ENCODE data around the gene PTGER3.

Gene PTGER3

DNA sequence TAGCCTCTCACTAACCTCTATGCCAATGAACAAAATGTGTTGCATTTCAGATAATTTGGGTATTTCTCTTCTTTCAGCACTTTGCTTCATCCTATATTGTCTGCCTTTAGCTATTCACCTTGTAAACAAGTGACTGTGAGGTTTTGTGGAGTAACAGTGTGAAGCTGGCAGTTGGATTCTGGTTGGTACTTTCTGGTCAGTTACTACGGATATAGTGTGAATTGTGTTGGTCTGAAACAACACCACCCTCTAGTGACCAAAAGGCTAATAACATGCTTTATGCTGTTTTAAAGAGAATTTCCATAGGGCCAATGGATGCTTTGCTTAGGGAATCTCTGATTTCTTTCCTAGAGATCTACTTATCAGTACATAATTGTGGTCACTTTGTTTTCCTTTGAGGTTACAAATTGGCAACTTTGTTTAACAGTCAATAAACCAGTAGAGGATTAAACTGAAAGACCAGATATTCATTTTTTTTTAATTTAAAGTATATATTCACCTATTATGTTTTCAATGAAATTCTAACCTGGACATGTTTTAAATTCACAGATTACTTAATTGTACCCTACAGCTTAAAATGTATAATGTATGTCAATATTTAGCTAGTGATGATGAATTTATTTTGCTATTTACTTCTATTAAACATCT, 2.5 kb upstream of the PTGER3 start:
- H3K4me3 ChIP-seq (ENCODE audit: low read depth in 1 of 2, low read length in 2 of 2), result no peak overlapping the region
- H3K27ac ChIP-seq (ENCODE audit: low read length), result no peak overlapping the region
- peaks cover 22% of the 10 kb centered on the region for H3K27me3 ChIP-seq (ENCODE audit: low read depth, low read length)
- H3K4me1 ChIP-seq (ENCODE audit: control insufficient read depth in 1 of 2, insufficient read depth in 2 of 2, low read length in 2 of 2), result peaks cover 0 to 13% of the 10 kb centered on the region in 2 donors
- no peaks in the 10 kb centered on the region for H3K9me3 ChIP-seq (ENCODE audit: control insufficient read depth in 1 of 2, low read length in 2 of 2)
- no peaks in the 10 kb centered on the region for H3K36me3 ChIP-seq (ENCODE audit: control insufficient read depth in 1 of 2, insufficient read depth in 2 of 2, low read length in 2 of 2)

DNA sequence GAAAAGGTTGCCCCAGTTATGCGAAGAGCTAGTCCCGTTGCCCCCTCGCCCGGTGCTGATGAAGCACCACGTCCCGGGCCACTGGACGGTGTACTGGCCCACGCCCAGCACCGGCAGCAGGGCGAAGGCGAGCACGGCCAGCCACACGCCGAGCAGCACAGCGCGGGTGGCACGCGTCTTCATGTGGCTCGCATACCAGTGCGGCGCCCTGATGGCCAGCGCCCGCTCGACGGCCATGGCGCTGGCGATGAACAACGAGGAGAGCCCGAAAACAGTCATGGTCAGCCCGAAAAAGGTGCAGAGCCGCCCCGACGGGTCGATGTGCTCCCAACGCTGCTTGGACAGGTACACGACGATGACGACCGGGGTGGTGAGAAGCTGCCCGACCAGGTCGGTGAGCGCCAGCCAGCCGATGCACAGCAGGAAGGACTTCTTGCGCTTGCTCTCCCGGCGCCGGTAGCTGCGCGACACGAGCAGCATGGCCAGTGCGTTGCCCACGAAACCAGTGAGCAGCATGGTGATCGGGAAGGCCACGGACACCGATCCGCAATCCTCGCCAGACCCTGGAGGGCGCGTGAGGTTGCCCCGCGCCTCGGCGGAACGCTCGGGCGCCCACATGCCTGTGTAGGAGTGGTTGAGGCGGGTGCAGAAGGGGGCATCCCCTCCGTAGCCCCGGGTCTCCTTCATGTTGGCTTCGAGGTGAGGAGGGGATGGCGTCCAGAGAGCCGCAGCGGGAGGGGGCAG, 553 bp downstream of the PTGER3 start:
- Histone ChIP-seq H3K36me3 (ENCODE audit: control insufficient read depth in 1 of 2, insufficient read depth in 2 of 2, low read length in 2 of 2) (no peaks in the 10 kb centered on the region), H3K9me3 (ENCODE audit: control insufficient read depth in 1 of 2, low read length in 2 of 2) (no peaks in the 10 kb centered on the region), H3K4me3 (ENCODE audit: low read depth in 1 of 2, low read length in 2 of 2) (peak overlapping the region; percentile 52 to 91), H3K27me3 (ENCODE audit: low read depth, low read length) (peaks cover 22% of the 10 kb centered on the region), H3K27ac (ENCODE audit: low read length) (no peak overlapping the region), H3K4me1 (ENCODE audit: control insufficient read depth in 1 of 2, insufficient read depth in 2 of 2, low read length in 2 of 2) (peaks cover 0 to 13% of the 10 kb centered on the region in 2 donors)

DNA sequence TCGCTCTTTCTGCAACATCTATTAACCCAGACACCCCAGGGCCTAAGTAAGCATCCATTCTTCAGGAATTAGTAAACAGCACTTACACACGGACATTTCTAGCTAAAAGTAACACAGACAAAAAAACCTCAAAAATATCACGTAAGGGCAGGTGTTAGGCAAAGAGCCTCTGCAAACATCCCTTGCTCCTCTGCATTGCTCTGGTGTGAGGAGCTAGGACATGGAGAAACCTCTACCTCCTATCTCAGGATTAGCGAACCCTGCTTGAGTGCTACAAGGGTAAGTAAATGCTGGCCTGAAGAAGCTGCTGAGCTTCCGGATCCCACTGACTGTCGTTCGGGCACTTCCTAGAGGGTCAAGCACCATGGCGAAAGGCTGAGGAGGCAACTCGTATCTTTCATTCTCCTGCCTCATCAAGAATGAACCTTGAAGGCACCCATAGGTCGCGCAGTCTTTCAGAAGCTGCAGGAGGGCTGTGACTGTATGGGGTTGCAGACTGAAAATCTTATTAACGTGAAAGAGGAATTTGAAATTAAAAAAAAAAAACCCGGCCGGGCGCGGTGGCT, 2.1 kb downstream of the PTGER3 start:
- no peaks in the 10 kb centered on the region for H3K36me3 ChIP-seq (ENCODE audit: control insufficient read depth in 1 of 2, insufficient read depth in 2 of 2, low read length in 2 of 2)
- peaks cover 22% of the 10 kb centered on the region for H3K27me3 ChIP-seq (ENCODE audit: low read depth, low read length)
- no peak overlapping the region for H3K27ac ChIP-seq (ENCODE audit: low read length)
- no peaks in the 10 kb centered on the region for H3K9me3 ChIP-seq (ENCODE audit: control insufficient read depth in 1 of 2, low read length in 2 of 2)
- peak overlapping the region; percentile 44 to 91 for H3K4me3 ChIP-seq (ENCODE audit: low read depth in 1 of 2, low read length in 2 of 2)
- H3K4me1 ChIP-seq (ENCODE audit: control insufficient read depth in 1 of 2, insufficient read depth in 2 of 2, low read length in 2 of 2), result peaks cover 0 to 13% of the 10 kb centered on the region in 2 donors

GRCh38 chr1:71044833-71045232, 2.8 kb downstream of the PTGER3 start:
- H3K9me3 ChIP-seq (ENCODE audit: control insufficient read depth in 1 of 2, low read length in 2 of 2), result no peaks in the 10 kb centered on the region
- H3K27me3 ChIP-seq (ENCODE audit: low read depth, low read length), result peaks cover 22% of the 10 kb centered on the region
- H3K4me3 ChIP-seq (ENCODE audit: low read depth in 1 of 2, low read length in 2 of 2), result peak overlapping the region; percentile 44 to 91
- H3K4me1 ChIP-seq (ENCODE audit: control insufficient read depth in 1 of 2, insufficient read depth in 2 of 2, low read length in 2 of 2), result peaks cover 0 to 13% of the 10 kb centered on the region in 2 donors
- H3K36me3 ChIP-seq (ENCODE audit: control insufficient read depth in 1 of 2, insufficient read depth in 2 of 2, low read length in 2 of 2), result no peaks in the 10 kb centered on the region
- no peak overlapping the region for H3K27ac ChIP-seq (ENCODE audit: low read length)

DNA sequence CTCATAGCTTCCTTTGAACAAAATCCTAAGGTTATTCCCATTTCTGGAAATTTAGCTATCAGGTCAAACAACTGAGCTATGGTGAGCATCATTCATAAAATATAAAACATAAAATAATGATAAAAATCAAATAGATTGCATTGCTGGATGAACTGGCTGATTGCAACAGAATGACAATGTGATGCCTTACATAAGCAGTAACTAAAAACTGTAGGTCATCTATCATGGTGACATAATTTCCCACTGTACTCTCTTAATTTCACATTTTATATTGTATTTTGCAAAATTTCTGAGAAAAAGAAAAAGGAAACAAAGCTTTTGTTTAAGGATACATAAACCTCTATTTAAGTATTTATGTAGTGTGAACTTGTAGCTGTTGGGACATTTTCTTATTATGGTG, 4.6 kb downstream of the PTGER3 start:
- Histone ChIP-seq H3K36me3 (ENCODE audit: control insufficient read depth in 1 of 2, insufficient read depth in 2 of 2, low read length in 2 of 2) (no peaks in the 10 kb centered on the region), H3K9me3 (ENCODE audit: control insufficient read depth in 1 of 2, low read length in 2 of 2) (no peaks in the 10 kb centered on the region), H3K4me3 (ENCODE audit: low read depth in 1 of 2, low read length in 2 of 2) (no peak overlapping the region), H3K27ac (ENCODE audit: low read length) (no peak overlapping the region), H3K4me1 (ENCODE audit: control insufficient read depth in 1 of 2, insufficient read depth in 2 of 2, low read length in 2 of 2) (peaks cover 0 to 13% of the 10 kb centered on the region in 2 donors), H3K27me3 (ENCODE audit: low read depth, low read length) (peaks cover 18% of the 10 kb centered on the region)

DNA sequence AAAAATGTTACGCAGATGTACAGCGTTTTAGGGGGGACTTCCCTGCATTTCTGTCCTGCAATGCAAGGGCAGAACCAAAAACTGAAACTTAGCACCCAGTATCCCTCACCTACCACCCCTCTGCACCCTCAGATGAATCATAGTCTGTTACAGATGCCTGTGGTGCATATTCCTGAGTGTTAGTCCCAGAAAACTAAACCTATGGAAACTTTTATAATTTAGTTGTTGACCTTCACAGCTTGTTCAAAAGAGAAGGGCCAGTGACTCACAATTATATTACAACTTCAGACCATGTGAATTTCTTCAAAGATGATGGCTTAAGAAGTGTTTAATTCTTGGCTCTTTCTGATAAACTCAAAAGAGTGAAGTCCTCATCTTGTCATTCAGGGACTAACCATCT, 5.8 kb downstream of the PTGER3 start:
- no peak overlapping the region for H3K4me3 ChIP-seq (ENCODE audit: low read depth in 1 of 2, low read length in 2 of 2)
- peaks cover 14% of the 10 kb centered on the region for H3K27me3 ChIP-seq (ENCODE audit: low read depth, low read length)
- H3K4me1 ChIP-seq (ENCODE audit: control insufficient read depth in 1 of 2, insufficient read depth in 2 of 2, low read length in 2 of 2), result peaks cover 0 to under 1% of the 10 kb centered on the region in 2 donors
- no peak overlapping the region for H3K27ac ChIP-seq (ENCODE audit: low read length)
- H3K36me3 ChIP-seq (ENCODE audit: control insufficient read depth in 1 of 2, insufficient read depth in 2 of 2, low read length in 2 of 2), result no peaks in the 10 kb centered on the region
- H3K9me3 ChIP-seq (ENCODE audit: control insufficient read depth in 1 of 2, low read length in 2 of 2), result no peaks in the 10 kb centered on the region

GRCh38 chr1:71039661-71040262, 7.9 kb downstream of the PTGER3 start:
- H3K27ac ChIP-seq (ENCODE audit: low read length), result no peak overlapping the region
- no peaks in the 10 kb centered on the region for H3K36me3 ChIP-seq (ENCODE audit: control insufficient read depth in 1 of 2, insufficient read depth in 2 of 2, low read length in 2 of 2)
- no peaks in the 10 kb centered on the region for H3K27me3 ChIP-seq (ENCODE audit: low read depth, low read length)
- H3K4me3 ChIP-seq (ENCODE audit: low read depth in 1 of 2, low read length in 2 of 2), result no peak overlapping the region
- H3K4me1 ChIP-seq (ENCODE audit: control insufficient read depth in 1 of 2, insufficient read depth in 2 of 2, low read length in 2 of 2), result no peaks in the 10 kb centered on the region
- no peaks in the 10 kb centered on the region for H3K9me3 ChIP-seq (ENCODE audit: control insufficient read depth in 1 of 2, low read length in 2 of 2)

DNA sequence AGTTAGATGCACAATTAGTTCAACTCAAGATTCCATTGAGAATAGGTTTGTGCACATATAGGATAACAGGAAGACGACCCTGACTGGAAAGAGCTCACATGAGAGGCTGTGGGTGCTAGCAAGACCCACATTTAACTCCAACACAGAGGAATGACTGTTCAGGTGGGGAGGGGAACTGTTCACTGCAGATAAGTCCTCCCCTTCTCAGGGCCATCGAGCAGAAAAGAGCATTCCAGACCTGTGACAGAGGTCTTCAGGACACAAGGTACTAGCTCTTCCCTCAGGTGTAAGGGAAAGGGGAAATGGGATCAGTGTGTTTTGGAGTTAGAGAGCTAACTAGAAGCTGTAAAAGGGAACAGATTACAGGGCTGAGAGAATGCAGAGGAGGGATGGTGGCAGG, 8.7 kb downstream of the PTGER3 start:
- Histone ChIP-seq H3K27me3 (ENCODE audit: low read depth, low read length) (no peaks in the 10 kb centered on the region), H3K9me3 (ENCODE audit: control insufficient read depth in 1 of 2, low read length in 2 of 2) (no peaks in the 10 kb centered on the region), H3K27ac (ENCODE audit: low read length) (no peak overlapping the region), H3K4me1 (ENCODE audit: control insufficient read depth in 1 of 2, insufficient read depth in 2 of 2, low read length in 2 of 2) (no peaks in the 10 kb centered on the region), H3K4me3 (ENCODE audit: low read depth in 1 of 2, low read length in 2 of 2) (no peak overlapping the region), H3K36me3 (ENCODE audit: control insufficient read depth in 1 of 2, insufficient read depth in 2 of 2, low read length in 2 of 2) (no peaks in the 10 kb centered on the region)

DNA sequence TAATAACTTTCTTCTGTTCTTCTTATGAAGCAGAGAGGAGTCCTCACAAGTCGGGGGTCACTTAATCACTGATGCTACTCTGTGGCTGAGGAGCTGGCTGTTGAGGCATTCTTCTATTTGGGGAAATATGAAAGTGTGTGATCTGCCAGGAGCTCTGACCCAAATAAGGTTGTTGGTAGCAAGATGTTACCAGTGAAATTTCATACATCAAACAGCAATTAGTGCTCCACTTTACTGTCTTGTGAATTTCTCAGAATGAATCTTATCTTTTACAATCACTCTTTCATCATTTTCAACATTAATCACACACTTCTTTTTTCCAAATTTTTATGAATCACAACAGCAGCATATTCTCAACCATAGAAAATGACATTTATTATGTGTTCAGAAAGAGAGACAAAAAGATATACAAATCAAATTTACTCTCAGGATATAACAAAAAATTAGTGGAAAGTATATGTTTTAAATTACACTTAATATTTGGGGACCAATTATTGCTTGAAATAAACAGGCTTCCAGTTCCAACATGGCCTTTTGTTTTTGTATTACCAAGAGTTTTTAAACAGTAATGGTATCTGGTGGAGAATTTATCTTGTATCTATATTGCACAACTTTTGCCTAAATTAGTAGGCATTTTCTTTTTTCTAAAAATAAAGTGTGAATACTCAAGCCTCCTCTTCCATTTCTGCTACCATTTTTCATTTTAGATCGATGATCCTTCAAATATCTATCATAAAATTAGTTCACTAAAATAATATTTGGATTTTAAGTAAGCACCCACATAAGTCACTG, 9.6 kb downstream of the PTGER3 start:
- peaks cover 0 to 2% of the 10 kb centered on the region in 2 donors for H3K4me1 ChIP-seq (ENCODE audit: control insufficient read depth in 1 of 2, insufficient read depth in 2 of 2, low read length in 2 of 2)
- no peaks in the 10 kb centered on the region for H3K9me3 ChIP-seq (ENCODE audit: control insufficient read depth in 1 of 2, low read length in 2 of 2)
- H3K4me3 ChIP-seq (ENCODE audit: low read depth in 1 of 2, low read length in 2 of 2), result no peak overlapping the region
- H3K27ac ChIP-seq (ENCODE audit: low read length), result no peak overlapping the region
- H3K27me3 ChIP-seq (ENCODE audit: low read depth, low read length), result no peaks in the 10 kb centered on the region
- H3K36me3 ChIP-seq (ENCODE audit: control insufficient read depth in 1 of 2, insufficient read depth in 2 of 2, low read length in 2 of 2), result no peaks in the 10 kb centered on the region

DNA sequence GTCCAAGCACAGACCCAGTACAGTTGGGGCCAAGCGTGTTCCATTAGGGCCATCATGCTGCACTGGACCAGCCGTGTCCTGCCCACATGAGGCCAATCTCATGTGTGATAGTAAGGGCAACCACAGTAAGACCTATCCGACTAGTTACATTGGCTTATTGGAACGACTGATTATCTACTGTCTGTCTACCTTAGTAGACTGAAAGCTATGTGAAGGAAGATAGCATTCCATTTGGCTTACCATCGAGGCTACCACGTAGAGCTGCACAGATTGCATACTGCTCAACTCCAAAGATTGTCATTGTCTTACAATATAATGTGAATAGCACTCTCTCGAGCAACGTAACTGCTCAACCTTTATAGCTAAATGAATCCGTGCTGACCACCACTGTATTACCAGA, 10.6 kb downstream of the PTGER3 start:
- H3K4me3 ChIP-seq (ENCODE audit: low read depth in 1 of 2, low read length in 2 of 2), result no peak overlapping the region
- H3K4me1 ChIP-seq (ENCODE audit: control insufficient read depth in 1 of 2, insufficient read depth in 2 of 2, low read length in 2 of 2), result peaks cover 0 to 7% of the 10 kb centered on the region in 2 donors
- H3K36me3 ChIP-seq (ENCODE audit: control insufficient read depth in 1 of 2, insufficient read depth in 2 of 2, low read length in 2 of 2), result no peaks in the 10 kb centered on the region
- no peak overlapping the region for H3K27ac ChIP-seq (ENCODE audit: low read length)
- H3K9me3 ChIP-seq (ENCODE audit: control insufficient read depth in 1 of 2, low read length in 2 of 2), result no peaks in the 10 kb centered on the region
- no peaks in the 10 kb centered on the region for H3K27me3 ChIP-seq (ENCODE audit: low read depth, low read length)

DNA sequence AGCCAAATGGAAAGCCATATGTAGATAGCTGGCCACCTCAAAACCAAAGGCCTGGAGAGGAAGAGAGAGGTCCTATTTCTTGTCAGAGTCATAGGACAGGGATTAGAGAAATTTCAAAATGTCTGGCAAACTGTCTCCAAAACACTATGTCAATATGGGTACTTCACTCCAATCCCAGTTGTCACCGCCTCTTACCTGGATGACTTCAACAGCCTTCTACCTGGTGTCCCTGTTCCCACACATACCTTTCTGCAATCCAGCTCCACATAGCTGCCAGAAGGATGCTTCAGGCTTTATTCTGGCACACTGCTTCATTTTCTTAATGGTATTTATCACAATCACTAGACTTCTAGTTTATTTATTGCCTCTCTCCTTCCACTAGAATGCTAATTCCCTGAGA, 14.5 kb downstream of the PTGER3 start:
- H3K4me3 ChIP-seq (ENCODE audit: low read depth in 1 of 2, low read length in 2 of 2), result no peak overlapping the region
- H3K27ac ChIP-seq (ENCODE audit: low read length), result no peak overlapping the region
- no peaks in the 10 kb centered on the region for H3K36me3 ChIP-seq (ENCODE audit: control insufficient read depth in 1 of 2, insufficient read depth in 2 of 2, low read length in 2 of 2)
- peaks cover 0 to 7% of the 10 kb centered on the region in 2 donors for H3K4me1 ChIP-seq (ENCODE audit: control insufficient read depth in 1 of 2, insufficient read depth in 2 of 2, low read length in 2 of 2)
- no peaks in the 10 kb centered on the region for H3K27me3 ChIP-seq (ENCODE audit: low read depth, low read length)
- no peaks in the 10 kb centered on the region for H3K9me3 ChIP-seq (ENCODE audit: control insufficient read depth in 1 of 2, low read length in 2 of 2)

Measured in muscle layer of duodenum (tissue), 2 donors.